B cell (primary cell): ENCODE data around the gene WDR70. TPM values are rescaled to one million over a fixed set of nuclear protein-coding genes. Genes with fewer than 3 reads are reported as not detected.

Experiments
- ATAC-seq: fragments of 200-7000 bp; cut with Tn5 transposase; one replicate; pipeline ENCODE4 v1.10.0; 2021; ENCODE audit warnings: low read depth, mild to moderate bottlenecking, moderate number of reproducible peaks, moderate library complexity
- CTCF ChIA-PET: fragments of 350-600 bp; sonication (Branson Sonifier 250); formaldehyde crosslinking; loops from one replicate; lab custom pipeline; 2021; ENCODE audit warnings: antibody characterized with exemption, inconsistent platforms; lab: Charles Lee
- POLR2A ChIA-PET: fragments of 350-600 bp; sonication (Branson Sonifier 250); formaldehyde crosslinking; loops from one replicate; lab custom pipeline; 2021; ENCODE audit warnings: antibody characterized with exemption; lab: Charles Lee
- DNase-seq: peaks from one replicate; pipeline ENCODE4 v3.0.0; 2013
- H2AFZ ChIP-seq: 2 replicates; pipeline ENCODE4 v1.6.1; 2012; ENCODE audit warnings: mild to moderate bottlenecking, low read depth, low read length; ENCODE audit not compliant: insufficient read depth, poor library complexity, severe bottlenecking
- H3K27ac ChIP-seq, 2 donors: 1 replicate in 1 of 2; 2 replicates in 1 of 2; pipeline ENCODE4 v1.5.1; 2012 to 2013; ENCODE audit warnings: low read length in 2 of 2, mild to moderate bottlenecking in 2 of 2, moderate library complexity in 1 of 2
- H3K27me3 ChIP-seq, 4 experiments: fragments of 200-600 bp in 1 of 4; sonication (generic) in 1 of 4; replicated peaks in 1 of 4; 1 replicate in 2 of 4; 2 replicates in 2 of 4; pipeline versions ENCODE4 v1.6.1 to v1.7.0; 2013 to 2016; ENCODE audit warnings: low read length in 3 of 4, mild to moderate bottlenecking in 2 of 4, mixed read lengths in 1 of 4, moderate library complexity in 1 of 4; ENCODE audit not compliant: insufficient read depth in 4 of 4, control insufficient read depth in 3 of 4; ENCODE audit errors: control extremely low read depth in 1 of 4
- H3K36me3 ChIP-seq, 2 experiments: replicated peaks in 1 of 2; 1 replicate in 1 of 2; 2 replicates in 1 of 2; pipeline versions ENCODE4 v1.6.1 to v1.7.1; 2013; ENCODE audit warnings: low read length in 1 of 2; ENCODE audit not compliant: insufficient read depth in 2 of 2, control insufficient read depth in 1 of 2; ENCODE audit errors: control extremely low read depth in 1 of 2, extremely low read depth in 1 of 2
- H3K4me1 ChIP-seq, 2 donors: fragments of 200-600 bp in 1 of 2; sonication (generic) in 1 of 2; 1 replicate in 1 of 2; 2 replicates in 1 of 2; pipeline versions ENCODE4 v1.5.1 to v1.6.1; 2013 to 2017; ENCODE audit warnings: low read length in 2 of 2; ENCODE audit not compliant: control insufficient read depth in 2 of 2, insufficient read depth in 2 of 2
- H3K4me2 ChIP-seq: replicated peaks from 2 replicates; pipeline ENCODE3; 2012; ENCODE audit warnings: mild to moderate bottlenecking, low read depth, low read length; ENCODE audit not compliant: poor library complexity, severe bottlenecking
- H3K4me3 ChIP-seq, 5 experiments: fragments of 200-600 bp in 1 of 5; sonication (generic) in 1 of 5; 1 replicate in 3 of 5; 2 replicates in 2 of 5; pipeline versions ENCODE4 v1.5.1 to v1.7.0; 2011 to 2016; ENCODE audit warnings: low read length in 4 of 5, mild to moderate bottlenecking in 4 of 5, low read depth in 2 of 5, control low read depth in 1 of 5, moderate library complexity in 1 of 5; ENCODE audit not compliant: insufficient read depth in 1 of 5; ENCODE audit errors: control extremely low read depth in 1 of 5, extremely low read depth in 1 of 5
- H3K79me2 ChIP-seq: fragments of 200-600 bp; sonication (generic); one replicate; pipeline ENCODE4 v1.6.0; 2016; ENCODE audit warnings: low read length; ENCODE audit not compliant: control insufficient read depth, insufficient read depth
- H3K9ac ChIP-seq: fragments of 200-600 bp; sonication (generic); 2 replicates; pipeline ENCODE4 v1.6.1; 2017; ENCODE audit warnings: mild to moderate bottlenecking, low read length, moderate library complexity
- H3K9me3 ChIP-seq, 3 donors: one replicate each; pipeline versions ENCODE4 v1.6.1 to v1.7.1; 2013; ENCODE audit warnings: low read length in 2 of 3; ENCODE audit not compliant: control insufficient read depth in 2 of 3, insufficient read depth in 1 of 3; ENCODE audit errors: control extremely low read depth in 1 of 3
- H4K20me1 ChIP-seq: 2 replicates; pipeline ENCODE4 v1.6.0; 2012; ENCODE audit warnings: mild to moderate bottlenecking, low read length; ENCODE audit not compliant: insufficient read depth, control insufficient read depth, poor library complexity, severe bottlenecking
- H3K27ac Mint-ChIP-seq: one replicate; pipeline ENCODE4 v1.8.0; 2021; ENCODE audit warnings: mixed read lengths
- H3K27me3 Mint-ChIP-seq: one replicate; pipeline ENCODE4 v1.8.0; 2021; ENCODE audit warnings: mixed read lengths
- H3K4me1 Mint-ChIP-seq: one replicate; pipeline ENCODE4 v1.8.0; 2021; ENCODE audit warnings: mixed read lengths
- H3K4me3 Mint-ChIP-seq: one replicate; pipeline ENCODE4 v1.8.0; 2021; ENCODE audit warnings: mixed read lengths
- H3K9me3 Mint-ChIP-seq: one replicate; pipeline ENCODE4 v1.8.0; 2022; ENCODE audit warnings: mixed read lengths; ENCODE audit not compliant: insufficient read depth
- EZH2 ChIP-seq: IDR thresholded peaks from 2 replicates; pipeline ENCODE4 v1.6.1; 2012; ENCODE audit warnings: borderline replicate concordance, low read depth, mild to moderate bottlenecking, moderate library complexity, low read length; ENCODE audit not compliant: insufficient read depth, poor library complexity, severe bottlenecking
- WGBS: methylation state at CpG from one replicate; pipeline ENCODE4 v1.1.5; 2013; ENCODE audit warnings: missing lambda C conversion rate; ENCODE audit not compliant: insufficient coverage; 5-methylcytosine and 5-hydroxymethylcytosine counted together
- intact Hi-C: fragments of 100-400 bp; cut with micrococcal nuclease; formaldehyde crosslinking; loops from one replicate; pipeline ENCODE4 v1.10.0; 2022
- polyA plus RNA-seq: library from polyadenylated mRNA; depleted of rRNA; stranded (reverse); fragments of >200 nt; gene quantifications from 2 replicates; pipeline ENCODE4 v1.2.3, GENCODE V29; 2012
- total RNA-seq, 2 donors: library from RNA; stranded (reverse); fragments of 120-200 nt in 1 of 2; gene quantifications; 1 replicate in 1 of 2; 2 replicates in 1 of 2; pipeline versions ENCODE4 v1.2.3 to v1.2.4, GENCODE V29; 2013 to 2022
- TF ChIP-seq, protein P1 (sequence below): fragments of 200-600 bp; IDR thresholded peaks from one replicate; pipeline ENCODE4 v1.8.0; 2022; ENCODE audit warnings: antibody characterized with exemption, mild to moderate bottlenecking

Gene WDR70
- total and polyA plus RNA-seq, 2 donors (not counting 1 experiment from before 2014, with no cell fraction given), result 12.8 to 46.8 TPM

DNA sequence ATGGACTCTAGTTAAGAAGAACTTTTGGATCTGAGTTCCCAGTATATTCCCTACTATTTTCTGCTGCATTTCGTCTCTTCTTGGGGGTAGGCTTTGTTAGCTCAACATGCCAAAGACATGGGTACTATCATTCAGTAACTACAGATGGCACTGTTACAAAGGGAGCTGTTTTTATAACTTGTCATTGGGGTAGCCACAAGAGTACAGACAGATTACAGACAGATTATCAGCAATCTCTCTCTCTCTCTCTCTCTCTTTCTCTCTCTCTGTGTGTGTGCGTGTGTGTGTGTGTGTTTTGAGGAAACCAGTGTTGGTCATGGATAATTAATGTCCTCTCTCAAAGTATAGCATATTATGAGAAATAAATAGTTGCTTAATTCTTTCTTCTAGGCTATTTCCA is 116.1 kb downstream of the WDR70 start:
- CTCF ChIA-PET, result interaction anchor here (0.7 kb wide), 1 partner anchor 96 kb away, joined by 3 read pairs; no protein-coding TSS in a partner anchor

DNA sequence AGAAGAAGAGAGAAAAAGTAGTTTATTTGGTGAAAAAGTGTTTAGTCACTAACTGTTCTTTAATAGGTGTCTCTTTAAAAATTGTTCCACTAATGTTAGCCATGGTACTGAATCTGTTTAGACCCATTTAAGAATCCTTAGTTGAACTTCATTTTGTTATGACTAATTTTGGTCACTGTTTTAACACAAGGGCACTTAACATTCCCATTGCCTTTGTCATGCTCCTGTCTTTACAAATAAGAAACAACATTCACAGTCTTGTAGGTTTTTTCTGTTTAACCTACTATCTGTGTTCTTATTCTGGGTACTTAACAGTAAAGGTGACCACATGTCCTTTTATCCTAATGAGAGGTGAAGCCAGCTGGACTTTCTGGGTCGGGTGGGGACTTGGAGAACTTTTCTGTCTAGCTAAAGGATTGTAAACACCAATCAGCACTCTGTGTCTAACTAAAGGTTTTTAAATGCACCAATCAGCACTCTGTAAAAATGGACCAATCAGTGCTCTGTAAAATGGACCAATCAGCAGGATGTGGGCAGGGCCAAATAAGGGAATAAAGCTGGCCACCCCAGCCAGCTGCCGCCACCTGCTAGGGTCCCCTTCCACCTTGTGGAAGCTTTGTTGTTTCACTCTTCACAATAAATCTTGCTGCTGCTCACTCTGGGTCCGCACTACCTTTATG is 116.7 kb downstream of the WDR70 start:
- Histone ChIP-seq H3K36me3 (peaks cover 1 to 9% of the 10 kb centered on the region in 2 experiments), H3K9me3 (no peaks in the 10 kb centered on the region), H3K9ac (no peak overlapping the region), H3K4me3 (no peak overlapping the region), H3K4me2 (no peak overlapping the region), H4K20me1 (no peaks in the 10 kb centered on the region), H3K79me2 (peaks cover 9% of the 10 kb centered on the region), H3K27ac (no peak overlapping the region), H2AFZ (no peak overlapping the region), H3K27me3 (no peaks in the 10 kb centered on the region), H3K4me1 (no peaks in the 10 kb centered on the region)
- no peak overlapping the region for H3K27ac Mint-ChIP-seq
- POLR2A ChIA-PET, result no interaction called here
- H3K4me1 Mint-ChIP-seq, result no peaks in the 10 kb centered on the region
- H3K27me3 Mint-ChIP-seq, result no peaks in the 10 kb centered on the region
- DNase-seq (no peak), ATAC-seq (no peak)
- intact Hi-C loops, result no loop called here
- WGBS, result 93% methylated on average over 3 of the region's 3 CpGs
- CTCF ChIA-PET, result no interaction called here
- TF ChIP-seq EZH2, result no peak
- TF ChIP-seq, protein P1, sequence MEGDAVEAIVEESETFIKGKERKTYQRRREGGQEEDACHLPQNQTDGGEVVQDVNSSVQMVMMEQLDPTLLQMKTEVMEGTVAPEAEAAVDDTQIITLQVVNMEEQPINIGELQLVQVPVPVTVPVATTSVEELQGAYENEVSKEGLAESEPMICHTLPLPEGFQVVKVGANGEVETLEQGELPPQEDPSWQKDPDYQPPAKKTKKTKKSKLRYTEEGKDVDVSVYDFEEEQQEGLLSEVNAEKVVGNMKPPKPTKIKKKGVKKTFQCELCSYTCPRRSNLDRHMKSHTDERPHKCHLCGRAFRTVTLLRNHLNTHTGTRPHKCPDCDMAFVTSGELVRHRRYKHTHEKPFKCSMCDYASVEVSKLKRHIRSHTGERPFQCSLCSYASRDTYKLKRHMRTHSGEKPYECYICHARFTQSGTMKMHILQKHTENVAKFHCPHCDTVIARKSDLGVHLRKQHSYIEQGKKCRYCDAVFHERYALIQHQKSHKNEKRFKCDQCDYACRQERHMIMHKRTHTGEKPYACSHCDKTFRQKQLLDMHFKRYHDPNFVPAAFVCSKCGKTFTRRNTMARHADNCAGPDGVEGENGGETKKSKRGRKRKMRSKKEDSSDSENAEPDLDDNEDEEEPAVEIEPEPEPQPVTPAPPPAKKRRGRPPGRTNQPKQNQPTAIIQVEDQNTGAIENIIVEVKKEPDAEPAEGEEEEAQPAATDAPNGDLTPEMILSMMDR, result no peak
- H3K4me3 Mint-ChIP-seq, result no peak overlapping the region
- H3K9me3 Mint-ChIP-seq, result peaks cover 5% of the 10 kb centered on the region

More for the DNA sequence above, 116.1 kb downstream of the WDR70 start:
- POLR2A ChIA-PET, result no interaction called here
- no peak overlapping the region for H3K9ac ChIP-seq
- peaks cover 2% of the 10 kb centered on the region for H3K9me3 Mint-ChIP-seq
- no CpG with 5 or more reads among the region's 2 CpGs for WGBS
- no peak overlapping the region for H3K27ac Mint-ChIP-seq
- H3K27ac ChIP-seq, result no peak overlapping the region
- intact Hi-C loops, result no loop called here
- H2AFZ ChIP-seq, result no peak overlapping the region
- ATAC-seq (no peak), DNase-seq (no peak)
- H3K27me3 ChIP-seq, result no peaks in the 10 kb centered on the region
- no peak overlapping the region for H3K4me3 Mint-ChIP-seq
- H3K79me2 ChIP-seq, result peaks cover 7% of the 10 kb centered on the region
- H3K4me1 ChIP-seq, result no peaks in the 10 kb centered on the region
- H3K4me3 ChIP-seq, result no peak overlapping the region
- no peak overlapping the region for H3K4me2 ChIP-seq
- peaks cover 1 to 9% of the 10 kb centered on the region in 2 experiments for H3K36me3 ChIP-seq
- TF ChIP-seq, protein P1, result no peak
- TF ChIP-seq EZH2, result no peak
- H3K4me1 Mint-ChIP-seq, result no peaks in the 10 kb centered on the region
- H3K9me3 ChIP-seq, result no peaks in the 10 kb centered on the region
- no peaks in the 10 kb centered on the region for H4K20me1 ChIP-seq
- H3K27me3 Mint-ChIP-seq, result no peaks in the 10 kb centered on the region
